LNCAP (cell line): ENCODE measurements around the gene GYG2.

Experiments used
- CTCF ChIP-seq: fragments of 450-650 bp; IDR thresholded peaks from 2 replicates; pipeline ENCODE4 v1.5.1; 2017; ENCODE audit warnings: mild to moderate bottlenecking

Gene GYG2

GRCh38 chrX:2789569-2789968 is 39.2 kb upstream of the GYG2 start:
- TF ChIP-seq CTCF, result no peak

- TF ChIP-seq CTCF, result no peak
Observed at GRCh38 chrX:2793752-2794151, 35.0 kb upstream of the GYG2 start.

- no peak for TF ChIP-seq CTCF
Observed at GRCh38 chrX:2794336-2794735, 34.4 kb upstream of the GYG2 start.

GRCh38 chrX:2799369-2799768 is 29.4 kb upstream of the GYG2 start:
- TF ChIP-seq CTCF, result no peak

GRCh38 chrX:2801223-2801622 is 27.5 kb upstream of the GYG2 start:
- no peak for TF ChIP-seq CTCF

GRCh38 chrX:2811271-2811670 is 17.5 kb upstream of the GYG2 start:
- TF ChIP-seq CTCF, result no peak

GRCh38 chrX:2812161-2812907 is 16.4 kb upstream of the GYG2 start:
- peak; percentile 52 for TF ChIP-seq CTCF

- TF ChIP-seq CTCF, result no peak
Observed at GRCh38 chrX:2817036-2817435, 11.7 kb upstream of the GYG2 start.
